Activated T-helper 1 cell treated with anti-CD3 and anti-CD28 coated beads, Interleukin-2, amount 50 U/mL, for 16 hours (primary cell): ENCODE measurements around the gene UBTF.
"Not testable (repeated sequence)": the region's sequence is repeated elsewhere in the genome, so short reads cannot be mapped to it uniquely, and the experiment has no call there.

Source experiments
- DNase-seq, 2 donors: peaks; one replicate each; pipeline ENCODE4 v3.0.0-alpha.2; 2020; ENCODE audit warnings: low read depth in 1 of 2, low spot score in 1 of 2

The UBTF gene

DNA sequence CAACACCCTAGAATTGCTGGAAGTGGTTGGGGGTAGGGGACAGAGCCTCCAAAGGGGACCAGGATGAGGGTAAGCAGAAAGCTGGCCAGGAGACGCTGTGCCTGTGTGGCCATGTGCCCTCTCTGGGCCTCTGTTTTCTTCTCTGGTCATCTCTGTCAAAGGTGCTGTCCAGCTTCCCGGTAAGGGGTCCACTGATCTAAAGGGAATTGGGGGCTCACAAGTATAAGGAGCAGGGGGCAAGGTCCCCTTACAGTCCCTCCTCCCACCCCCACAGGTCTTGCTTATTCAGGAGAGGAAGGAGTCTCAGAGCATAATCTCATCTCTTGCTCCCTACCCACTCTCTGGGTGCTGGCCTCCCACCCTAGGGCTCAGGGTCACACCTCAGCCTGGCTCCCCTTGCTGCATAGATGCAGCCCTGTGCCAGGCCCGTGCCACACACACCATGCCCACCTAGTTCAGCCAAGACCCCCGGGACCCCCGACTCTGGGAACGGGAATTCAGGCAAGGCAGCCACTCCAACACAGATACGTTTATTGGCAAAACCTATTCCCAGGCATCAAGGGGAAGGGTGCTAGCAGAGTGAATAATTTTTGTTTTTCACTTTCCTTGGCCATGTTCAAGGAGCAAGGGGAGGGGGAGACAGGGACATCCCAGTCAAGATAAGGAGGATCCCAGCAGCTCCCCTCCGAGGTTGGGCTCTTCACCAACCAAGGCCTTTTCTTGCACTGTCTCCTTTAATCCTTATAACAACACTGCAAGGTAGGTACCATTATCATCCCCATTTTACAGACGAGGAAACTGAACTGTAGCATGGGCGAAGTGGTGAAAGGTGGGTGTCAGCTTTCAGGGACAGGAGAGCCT lies 28.6 kb upstream of the UBTF start:
- DNase-seq = no peak

DNA sequence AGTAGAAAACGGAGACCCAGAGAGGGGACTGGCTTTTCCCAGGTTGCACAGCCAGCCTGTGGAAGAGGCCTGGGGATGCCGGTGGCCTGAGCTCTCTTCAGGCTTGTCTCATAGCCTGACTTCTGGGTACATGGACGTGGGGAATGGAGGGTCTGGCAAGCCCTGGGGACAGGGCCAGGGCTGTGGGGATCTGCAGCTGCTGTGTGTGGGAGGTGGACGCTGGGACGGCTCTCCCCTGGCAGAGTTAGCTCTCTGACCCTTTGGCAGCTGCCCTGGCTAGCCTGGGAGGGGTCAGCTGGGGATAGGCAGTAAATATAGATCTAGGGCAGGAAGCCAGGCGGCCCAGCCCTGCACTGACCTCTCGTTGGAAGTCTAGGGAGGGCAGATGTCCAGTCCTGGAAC lies 28.0 kb upstream of the UBTF start:
- no peak for DNase-seq

DNA sequence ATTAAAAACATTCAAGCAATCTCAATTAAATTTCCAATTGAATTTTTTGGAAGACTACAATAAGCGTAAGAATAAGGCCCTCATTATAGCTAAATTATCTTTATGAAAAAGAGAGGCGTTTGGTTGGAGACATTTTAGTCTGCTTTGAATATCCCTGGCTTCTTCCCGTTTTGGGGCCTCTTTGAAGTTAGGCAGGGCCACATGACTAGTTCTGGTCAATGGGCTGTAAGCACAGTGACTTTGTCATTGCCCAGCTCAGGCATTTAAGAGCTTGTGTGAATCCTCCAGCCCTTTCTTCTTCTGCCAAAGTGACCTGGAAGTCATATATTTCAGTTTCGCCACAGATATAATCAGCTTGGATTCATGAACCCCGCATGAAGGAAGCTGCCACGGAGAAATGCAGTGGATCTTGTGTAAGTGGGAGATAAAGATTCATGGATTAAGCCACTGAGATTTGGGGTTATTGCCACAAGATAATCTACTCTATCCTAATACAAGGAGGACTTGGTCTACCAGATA lies 21.7 kb upstream of the UBTF start:
- DNase-seq = no peak

DNA sequence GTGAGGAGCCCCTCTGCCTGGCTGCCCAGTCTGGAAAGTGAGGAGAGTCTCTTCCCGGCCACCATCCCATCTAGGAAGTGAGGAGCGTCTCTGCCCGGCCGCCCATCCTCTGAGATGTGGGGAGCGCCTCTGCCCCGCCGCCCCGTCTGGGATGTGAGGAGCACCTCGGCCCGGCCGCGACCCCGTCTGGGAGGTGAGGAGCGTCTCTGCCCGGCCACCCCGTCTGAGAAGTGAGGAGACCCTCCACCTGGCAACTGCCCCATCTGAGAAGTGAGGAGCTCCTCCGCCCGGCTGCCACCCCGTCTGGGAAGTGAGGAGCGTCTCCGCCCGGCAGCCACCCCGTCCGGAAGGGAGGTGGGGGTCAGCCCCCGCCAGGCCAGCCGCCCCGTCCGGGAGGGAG lies 18.4 kb upstream of the UBTF start:
- not testable (repeated sequence) for DNase-seq

DNA sequence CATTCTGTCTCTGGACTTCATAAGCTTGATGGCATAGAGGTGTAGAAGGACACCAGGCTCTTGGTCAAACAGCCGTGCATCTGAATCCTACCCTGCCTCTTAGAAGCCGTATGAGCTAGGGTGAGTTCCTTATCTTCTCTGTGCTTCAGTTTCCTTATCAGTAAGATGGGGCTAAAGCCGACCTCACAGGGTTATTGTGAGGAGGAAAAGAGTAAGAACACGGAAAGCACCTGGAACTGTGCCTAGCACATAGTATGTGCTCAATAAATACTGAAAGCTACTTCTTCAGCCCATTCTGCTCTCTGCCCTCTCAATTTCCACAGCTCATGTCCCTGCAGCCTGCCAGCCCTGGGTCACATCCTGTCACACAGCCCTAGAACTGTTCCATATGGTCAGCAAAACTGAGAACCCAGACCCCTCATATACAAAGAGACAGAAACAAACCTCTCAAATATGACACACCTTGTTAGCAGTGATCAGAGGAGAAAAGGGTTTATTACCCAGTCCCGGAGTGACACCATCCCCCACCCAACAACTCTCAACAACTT lies 17.0 kb upstream of the UBTF start:
- no peak for DNase-seq

DNA sequence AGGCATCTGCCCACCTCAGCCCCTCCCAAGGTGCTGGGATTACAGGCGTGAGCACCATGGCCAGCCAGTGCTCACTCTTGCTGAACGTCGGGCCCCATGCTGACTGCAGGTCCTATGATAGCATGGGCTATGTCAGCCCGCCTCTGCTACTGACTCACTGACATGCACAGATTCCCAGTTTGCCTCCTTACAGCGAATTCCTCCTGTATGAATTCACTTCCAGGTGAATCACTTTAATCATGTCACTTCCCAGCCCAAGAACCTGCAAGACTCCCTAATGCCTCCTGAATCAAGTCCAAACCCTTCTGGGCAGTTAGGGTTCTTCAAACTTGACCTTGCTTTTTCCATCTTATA lies 16.1 kb upstream of the UBTF start:
- DNase-seq = no peak

DNA sequence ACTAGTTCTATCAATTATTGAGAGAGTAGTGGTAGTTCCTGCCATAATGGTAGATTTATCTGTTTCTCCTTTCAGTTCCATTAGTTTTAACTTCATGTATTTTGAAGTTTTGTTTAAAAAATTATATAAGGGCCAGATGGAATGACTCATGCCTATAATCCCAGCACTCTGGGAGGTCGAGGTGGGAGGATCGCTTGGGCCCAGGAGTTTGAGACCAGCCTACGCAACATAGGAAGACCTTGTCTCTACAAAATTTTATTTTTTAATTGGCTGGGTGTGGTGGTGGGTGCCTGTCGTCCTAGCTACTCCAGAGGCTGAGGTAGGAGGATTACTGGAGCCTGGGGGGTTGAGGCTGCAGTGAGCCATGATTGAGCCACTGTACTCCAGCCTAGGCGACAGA lies 14.1 kb upstream of the UBTF start:
- no peak for DNase-seq

DNA sequence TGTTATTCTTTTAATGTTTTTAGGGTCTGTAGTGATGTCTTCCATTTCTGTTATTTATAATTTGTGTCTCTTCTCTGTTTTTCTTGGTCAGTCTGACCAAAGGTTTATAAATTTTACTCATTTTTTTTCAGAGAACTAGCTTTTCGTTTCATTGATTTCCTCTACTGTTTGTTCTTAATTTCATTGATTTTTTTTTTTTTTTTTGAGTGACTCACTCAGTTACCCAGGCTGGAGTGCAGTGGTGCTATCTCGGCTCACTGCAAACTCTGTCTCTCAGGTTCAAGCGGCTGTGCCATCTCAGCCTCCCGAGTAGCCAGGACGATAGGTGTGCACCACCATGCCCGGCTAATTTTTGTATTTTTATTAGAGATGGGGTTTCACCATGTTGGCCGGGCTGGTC lies 12.6 kb upstream of the UBTF start:
- DNase-seq = no peak

DNA sequence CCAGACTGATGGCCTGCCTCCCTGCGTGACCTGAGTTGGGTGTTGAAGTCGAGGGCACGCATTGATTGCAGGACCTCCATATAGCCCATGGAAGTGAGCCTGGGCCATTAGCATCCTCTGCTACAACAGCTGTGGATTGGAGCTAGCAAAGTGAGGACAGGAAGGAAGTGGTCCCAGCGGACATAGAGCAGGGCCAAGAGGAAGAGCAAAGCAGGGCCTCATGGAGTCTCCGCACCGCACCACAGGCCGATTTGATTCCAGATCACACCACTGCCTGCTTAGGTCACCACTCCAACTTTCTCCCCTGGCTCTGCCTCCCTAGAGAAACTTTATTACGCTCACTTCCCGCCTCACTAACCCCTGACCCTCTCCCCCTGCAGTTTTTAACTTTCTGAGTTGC lies 10.7 kb upstream of the UBTF start:
- no peak for DNase-seq

DNA sequence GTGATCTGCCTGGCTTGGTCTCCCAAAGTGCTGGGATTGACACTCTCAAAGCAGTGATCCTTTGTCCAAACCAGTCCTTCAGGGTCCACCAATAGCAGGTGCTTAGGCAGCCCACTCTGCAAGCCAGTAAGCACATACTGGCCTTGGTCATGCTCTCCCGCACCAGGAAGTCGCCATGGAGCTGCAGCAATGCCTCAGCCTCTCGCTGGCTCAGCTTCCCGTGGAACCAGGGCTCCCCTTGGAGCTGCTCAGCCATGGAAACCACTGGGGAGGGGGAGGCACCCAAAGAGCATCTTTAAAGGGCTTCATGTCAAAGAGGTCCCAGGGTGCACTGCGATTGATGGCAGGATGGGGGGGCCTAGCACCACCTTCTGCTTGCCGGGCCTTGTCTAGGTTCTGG lies 9.6 kb upstream of the UBTF start:
- no peak for DNase-seq

DNA sequence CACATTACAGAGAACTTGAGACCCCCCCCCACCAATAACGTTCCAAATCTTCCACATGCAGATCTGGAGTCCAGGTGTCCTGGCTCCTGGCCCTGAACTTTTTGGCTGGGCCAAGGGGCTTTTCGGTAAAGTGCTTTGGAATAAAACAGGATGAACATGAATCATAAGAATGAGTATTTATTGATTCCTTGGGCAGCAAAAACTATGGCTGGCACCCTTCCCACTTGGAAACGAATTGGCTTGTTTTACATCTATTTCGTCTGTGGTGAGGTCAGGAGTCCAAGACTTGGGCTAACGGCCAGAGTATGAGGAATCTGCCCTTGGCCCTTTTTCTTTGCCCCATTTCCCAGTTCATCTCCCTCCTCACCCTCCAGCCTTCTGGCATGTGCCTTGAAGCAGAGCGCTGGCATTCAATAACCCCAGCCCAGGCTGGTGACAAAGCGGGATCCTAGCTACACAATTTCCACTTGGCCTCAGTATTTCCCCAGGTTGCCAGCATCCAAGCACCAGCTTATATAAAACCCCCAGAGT lies 4.1 kb upstream of the UBTF start:
- DNase-seq = no peak

DNA sequence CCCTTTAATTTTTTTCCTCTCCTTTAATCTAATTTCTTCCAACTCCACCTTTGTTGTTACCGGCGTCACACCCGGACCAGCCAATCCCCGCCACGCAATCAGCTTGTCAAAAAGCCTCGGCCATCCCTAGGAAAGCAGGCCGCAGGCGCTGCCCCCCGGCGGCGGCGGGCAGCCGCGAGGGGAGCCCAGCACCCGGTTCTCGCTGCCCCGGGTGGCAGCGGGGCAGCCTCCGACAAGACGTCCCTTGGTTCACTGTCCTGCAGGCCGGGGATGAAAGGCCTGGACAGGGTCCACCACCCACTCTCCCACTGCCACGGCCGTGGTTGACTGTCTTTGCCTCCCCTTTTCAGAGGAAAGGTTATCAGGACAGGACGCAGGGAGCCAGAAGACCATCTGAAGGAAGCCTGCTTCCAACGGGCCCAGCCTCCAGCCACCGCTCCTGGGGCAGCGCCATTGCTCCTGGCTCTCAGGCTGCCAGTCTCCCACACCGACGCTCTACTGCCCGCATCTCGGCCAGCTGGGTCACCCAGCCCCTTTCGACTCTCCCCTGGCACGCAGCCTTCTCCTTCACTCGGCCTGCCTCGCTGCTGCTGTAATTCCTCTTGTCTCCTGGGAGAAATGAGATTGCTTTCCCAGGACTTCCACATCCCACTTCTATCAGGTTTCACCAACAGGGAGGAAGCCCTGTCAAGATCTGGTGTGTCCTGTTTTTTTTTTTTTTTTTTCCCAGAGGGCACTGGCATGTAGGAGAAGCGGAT lies 2.8 kb upstream of the UBTF start:
- DNase-seq = peak in 1 of 2 donors; percentile 29

DNA sequence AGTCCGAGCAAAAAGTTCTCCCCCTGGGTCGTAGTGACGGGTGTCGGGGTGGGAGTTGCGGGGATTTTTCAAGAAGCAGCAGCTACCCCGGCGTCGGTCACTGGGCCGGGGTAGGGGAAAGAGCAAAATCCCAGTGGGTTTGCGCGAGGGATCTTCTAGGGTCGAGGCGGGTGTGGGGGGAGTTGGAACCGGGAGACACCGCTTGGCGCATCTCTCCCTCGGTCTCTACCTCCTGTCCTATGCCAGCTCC lies 2.3 kb upstream of the UBTF start:
- no peak for DNase-seq

DNA sequence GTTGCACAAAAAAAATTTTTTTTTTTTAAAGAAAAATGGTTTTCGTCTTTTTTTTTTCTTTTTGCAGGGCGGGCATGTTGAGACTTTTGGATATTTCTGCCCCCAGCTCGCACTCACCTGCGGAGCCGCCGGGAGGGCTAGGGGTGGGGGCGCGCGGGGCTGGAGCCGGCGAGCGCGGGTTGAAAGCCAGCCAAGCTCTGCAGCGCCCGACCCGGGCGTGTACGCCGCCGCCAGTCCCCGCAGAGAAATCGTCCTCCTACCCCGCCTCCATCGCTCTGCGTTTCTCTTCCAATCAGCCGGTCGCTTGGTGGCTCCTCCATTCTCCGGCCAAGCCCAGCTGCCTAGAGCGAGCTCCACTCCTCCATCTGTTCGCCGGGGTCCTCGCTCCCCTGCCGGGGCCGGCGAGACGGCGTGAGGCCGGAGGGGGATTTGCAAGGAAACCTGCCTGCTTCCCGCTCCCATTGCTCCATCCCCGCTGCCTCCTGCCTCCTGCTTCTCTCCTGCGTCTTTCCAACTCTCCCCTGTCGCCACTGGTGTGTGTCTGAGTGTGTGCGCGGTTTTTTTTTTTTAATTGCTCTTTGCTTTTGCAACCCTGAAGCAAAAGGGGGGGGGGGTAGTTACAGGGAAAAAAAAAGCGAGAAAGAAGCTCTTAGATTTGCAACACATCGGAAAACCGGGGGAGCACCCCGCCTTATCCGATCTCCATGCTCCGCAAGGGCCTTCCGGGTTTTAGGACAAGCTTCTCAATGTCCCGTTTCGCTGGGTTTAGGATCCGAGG lies 1.8 kb upstream of the UBTF start:
- peak in 1 of 2 donors; percentile 49 for DNase-seq

DNA sequence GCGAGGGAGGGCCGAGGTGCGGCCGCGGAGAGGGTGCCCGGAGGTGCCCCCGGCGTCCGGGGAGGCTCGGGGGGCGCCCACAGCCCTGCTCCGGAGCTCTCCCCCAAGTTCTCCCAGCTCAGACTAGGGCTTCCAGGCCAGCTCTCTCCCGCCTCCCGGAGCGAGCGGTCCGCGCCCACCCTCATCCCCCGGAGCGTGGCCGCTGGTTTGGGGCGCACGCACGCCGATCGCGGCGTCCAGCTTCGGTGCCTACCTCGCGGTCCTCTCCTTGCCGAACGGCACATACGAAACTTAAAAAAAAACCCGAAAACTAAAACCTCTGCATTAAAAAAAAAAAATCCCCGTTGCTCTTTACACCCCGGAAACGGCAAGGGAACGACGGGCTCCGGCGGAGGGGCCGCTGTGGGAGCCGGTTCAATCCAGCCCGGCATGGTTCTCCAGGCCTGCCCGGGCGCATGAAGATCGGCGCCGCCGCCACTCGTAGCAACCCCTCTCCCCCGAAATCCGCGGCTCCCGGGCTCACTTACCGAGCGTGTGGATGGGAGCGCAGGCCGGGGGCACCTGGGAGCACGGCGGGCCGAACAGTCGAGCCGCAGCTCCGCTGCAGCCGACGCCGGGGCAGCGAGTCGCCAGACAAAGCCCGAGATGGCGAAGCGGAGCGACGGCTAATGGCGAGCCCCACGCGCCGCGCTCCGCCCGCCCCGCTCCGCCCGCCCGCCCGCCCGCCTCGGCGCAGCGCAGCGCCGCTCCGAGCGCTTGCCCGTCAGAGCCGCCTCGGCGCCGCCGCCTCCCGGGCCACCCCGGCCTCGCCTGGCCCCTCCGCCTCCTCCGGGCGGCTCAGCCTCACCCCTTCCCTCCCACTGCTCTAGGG lies 973 bp upstream of the UBTF start:
- peak in 1 of 2 donors; percentile 40 for DNase-seq

DNA sequence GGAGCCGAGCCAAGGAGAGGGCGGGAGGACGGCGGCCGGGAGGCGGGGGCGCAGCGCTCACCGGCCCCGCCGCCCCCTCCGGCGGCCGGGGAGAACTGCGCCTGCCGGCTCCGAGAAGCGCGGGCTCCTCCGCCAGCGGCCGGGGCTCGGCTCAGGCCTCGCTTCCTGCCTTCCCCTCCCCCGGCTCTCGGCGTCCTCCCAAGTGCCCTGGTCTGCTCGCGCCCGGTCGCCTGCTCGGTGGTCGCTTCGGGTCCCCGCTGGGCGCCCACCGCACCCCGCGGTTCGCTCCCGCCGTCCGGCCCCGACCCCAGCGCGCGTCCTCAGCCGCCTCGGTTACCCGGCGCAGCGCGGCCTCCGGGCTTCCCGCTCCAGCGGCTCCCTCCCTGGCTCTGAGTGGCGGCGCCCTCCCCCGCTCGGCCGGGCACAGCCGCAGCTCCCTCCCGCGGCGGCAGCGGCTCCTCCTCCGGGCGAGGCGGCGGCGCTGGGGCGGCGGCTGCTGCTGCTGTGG lies 313 bp downstream of the UBTF start:
- DNase-seq = peak in 1 of 2 donors; percentile 67

DNA sequence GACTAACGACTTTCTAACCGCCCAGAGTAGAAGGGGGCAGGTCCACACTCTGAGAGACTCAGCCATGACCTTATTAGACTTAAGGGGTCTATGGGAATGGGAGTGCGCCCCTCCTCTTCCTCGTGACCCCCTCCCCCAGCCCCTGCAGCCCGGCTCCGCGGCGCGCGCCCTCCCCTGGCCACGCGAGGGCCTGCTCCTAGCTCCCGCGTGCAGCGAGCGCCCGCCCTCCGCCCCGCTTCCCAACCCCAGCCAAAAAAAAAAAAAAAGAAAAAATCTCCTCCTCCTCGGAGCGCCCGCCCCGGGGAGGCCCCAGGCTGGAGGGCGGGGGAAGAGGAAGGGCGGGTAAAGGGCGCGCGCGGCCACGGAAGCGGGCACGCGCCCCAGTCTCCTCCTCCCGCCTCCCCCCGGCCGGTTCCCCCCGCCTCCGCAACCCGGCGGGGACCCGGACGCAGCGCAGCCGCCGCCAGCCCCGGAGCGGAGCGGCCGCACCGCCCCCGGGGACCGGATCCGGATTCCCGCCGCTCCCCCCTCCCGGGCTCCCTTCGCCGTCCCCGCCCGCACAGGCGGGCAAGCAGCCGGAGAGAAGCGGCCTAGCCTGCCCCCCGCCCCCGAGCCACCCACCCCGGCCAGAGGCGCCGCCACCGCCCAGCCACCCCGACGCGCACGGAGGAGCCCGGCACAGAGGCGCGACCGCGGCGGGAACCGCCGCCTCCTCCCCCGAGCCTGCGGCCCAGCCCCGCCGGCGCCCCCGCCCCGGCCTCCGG lies 949 bp downstream of the UBTF start:
- DNase-seq = peak; percentile 71 to 85

DNA sequence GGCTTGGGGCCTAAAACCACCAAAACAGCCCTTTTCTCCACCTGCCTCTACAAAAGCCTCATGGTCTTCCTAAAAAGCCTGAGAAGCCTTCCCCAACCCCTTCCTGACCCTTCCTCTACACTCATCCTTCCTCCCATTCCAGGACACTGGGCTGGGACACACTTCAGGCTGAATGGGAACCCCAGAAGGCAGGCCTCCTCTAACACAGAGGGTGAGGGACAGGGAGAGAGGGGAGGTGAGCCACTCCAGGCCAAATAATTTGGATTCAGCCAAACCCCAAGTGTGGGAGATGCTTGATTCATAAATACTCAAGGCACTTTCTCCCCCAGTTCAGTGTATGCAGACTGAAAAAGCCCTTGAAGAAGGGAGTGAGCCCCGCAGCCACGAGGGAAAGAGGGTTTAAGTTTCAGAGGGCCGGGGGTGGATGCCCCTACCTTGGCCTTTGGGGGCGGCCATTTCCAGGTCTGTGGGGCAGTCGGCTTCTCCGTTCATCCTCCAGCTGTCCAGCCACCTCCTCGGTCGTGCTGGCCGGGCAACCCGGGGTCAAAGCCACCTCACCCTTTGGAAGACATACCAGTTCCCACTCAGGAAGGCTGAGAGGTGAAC lies 1.6 kb downstream of the UBTF start:
- no peak for DNase-seq

DNA sequence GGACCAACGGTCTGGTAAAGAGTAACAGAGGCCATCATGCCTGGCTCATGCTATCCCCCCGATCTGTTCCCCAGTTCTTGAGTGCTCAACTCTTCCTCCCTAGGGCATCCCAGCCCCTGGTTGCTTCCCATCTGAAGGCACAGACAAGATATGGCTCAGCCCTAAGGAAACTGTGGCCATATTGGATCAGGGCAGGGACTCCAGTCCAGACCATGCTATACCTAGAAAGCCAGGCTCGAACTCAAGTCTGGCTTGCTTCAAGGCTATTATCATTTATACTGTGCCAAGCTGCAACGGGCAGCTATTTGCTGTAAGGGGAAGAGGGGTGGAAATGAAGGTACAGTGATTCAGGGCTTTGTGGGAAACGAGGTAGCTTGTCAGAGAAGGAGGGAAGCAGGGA lies 2.8 kb downstream of the UBTF start:
- no peak for DNase-seq
